ENCODE results near the gene ABR.

ABR gene

GRCh38 chr17:1006054-1006453 lies 173.7 kb downstream of the ABR start:
- Histone ChIP-seq H3K27me3 (ENCODE audit: insufficient read depth, poor library complexity, severe bottlenecking) (no peaks in the 10 kb centered on the region), H3K4me3 (replicated peaks; ENCODE audit: insufficient read depth, low read length) (no peak overlapping the region), H3K27ac (replicated peaks) (no peak overlapping the region)
- DNase-seq (ENCODE audit: low read depth in 1 of 2, low spot score in 1 of 2), result no peak
- TF ChIP-seq REST (IDR thresholded peaks at IDR 0.05; ENCODE audit: insufficient replicate concordance, low read depth) (no peak), SPI1 (IDR thresholded peaks at IDR 0.05; ENCODE audit: borderline replicate concordance, low read depth) (no peak), CTCF (IDR thresholded peaks at IDR 0.05; ENCODE audit: insufficient read depth, low read length) (no peak), POLR2AphosphoS5 (IDR thresholded peaks at IDR 0.05; ENCODE audit: low read depth) (no peak), GABPA (IDR thresholded peaks at IDR 0.05; ENCODE audit: low read depth) (no peak)

DNA sequence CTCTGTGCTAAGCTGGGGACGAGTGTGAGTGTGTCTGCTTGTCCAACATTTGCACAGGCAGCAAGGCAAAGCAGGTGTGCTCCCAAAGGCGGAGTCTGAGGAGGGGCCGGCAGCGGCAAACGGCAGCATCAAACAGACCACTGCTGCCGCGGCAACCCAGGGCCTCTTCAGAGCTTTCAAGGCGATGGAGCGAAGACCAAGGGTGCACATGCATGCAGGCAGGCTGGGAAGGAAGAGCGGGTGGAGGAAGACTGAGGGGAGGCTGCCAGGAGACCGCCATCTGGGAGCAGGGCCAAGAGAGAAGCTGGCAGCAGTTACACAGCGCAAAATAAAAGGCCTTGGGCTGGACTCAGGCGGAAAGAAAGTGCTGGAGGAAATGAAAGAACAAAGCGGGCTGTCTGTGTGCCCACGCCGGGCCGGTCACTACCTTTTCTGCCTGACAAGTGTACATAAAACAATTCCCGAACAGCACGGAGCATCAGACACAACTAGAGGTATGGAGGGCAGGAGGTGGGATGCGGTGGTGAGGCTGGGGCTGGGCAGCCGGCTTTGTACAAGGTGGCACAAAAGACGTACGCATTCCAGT lies 174.3 kb downstream of the ABR start:
- no peak for TF ChIP-seq REST (IDR thresholded peaks at IDR 0.05; ENCODE audit: insufficient replicate concordance, low read depth)
- no peak for TF ChIP-seq CTCF (IDR thresholded peaks at IDR 0.05; ENCODE audit: insufficient read depth, low read length)
- TF ChIP-seq SPI1 (IDR thresholded peaks at IDR 0.05; ENCODE audit: borderline replicate concordance, low read depth), result no peak
- TF ChIP-seq GABPA (IDR thresholded peaks at IDR 0.05; ENCODE audit: low read depth), result no peak
- TF ChIP-seq POLR2AphosphoS5 (IDR thresholded peaks at IDR 0.05; ENCODE audit: low read depth), result no peak
- DNase-seq (ENCODE audit: low read depth in 1 of 2, low spot score in 1 of 2), result no peak
- Histone ChIP-seq H3K27me3 (ENCODE audit: insufficient read depth, poor library complexity, severe bottlenecking) (no peaks in the 10 kb centered on the region), H3K4me3 (replicated peaks; ENCODE audit: insufficient read depth, low read length) (no peak overlapping the region), H3K27ac (replicated peaks) (no peak overlapping the region)

DNA sequence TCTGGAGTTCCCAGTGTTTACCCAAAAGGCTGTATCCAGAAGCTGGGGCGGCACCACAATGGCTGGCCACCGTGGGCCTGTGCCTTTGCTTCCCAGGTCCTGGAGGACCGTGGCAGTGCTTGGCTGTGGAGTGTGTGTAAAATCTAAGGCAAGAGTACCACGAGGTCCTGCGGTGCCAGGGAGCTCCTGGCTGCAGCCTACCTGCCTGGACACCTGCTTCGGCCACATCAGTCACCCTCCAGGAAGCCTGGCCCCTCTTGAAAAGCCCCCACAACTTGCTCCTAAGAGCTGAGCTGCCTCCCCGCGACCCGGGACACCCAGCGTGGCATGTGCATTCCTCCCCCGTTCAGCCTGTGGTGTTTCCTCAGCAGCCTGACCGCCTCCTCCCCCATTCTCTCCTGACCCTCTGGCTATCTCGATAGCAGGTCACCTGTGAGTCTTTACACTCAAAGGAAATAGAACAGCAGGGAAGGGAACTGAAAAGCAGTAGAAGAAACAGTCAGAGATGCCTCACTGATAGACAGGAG lies 174.9 kb downstream of the ABR start:
- no peak for DNase-seq (ENCODE audit: low read depth in 1 of 2, low spot score in 1 of 2)
- no peak overlapping the region for H3K4me3 ChIP-seq (replicated peaks; ENCODE audit: insufficient read depth, low read length)
- no peaks in the 10 kb centered on the region for H3K27me3 ChIP-seq (ENCODE audit: insufficient read depth, poor library complexity, severe bottlenecking)
- H3K27ac ChIP-seq (replicated peaks), result no peak overlapping the region
- TF ChIP-seq GABPA (IDR thresholded peaks at IDR 0.05; ENCODE audit: low read depth) (no peak), REST (IDR thresholded peaks at IDR 0.05; ENCODE audit: insufficient replicate concordance, low read depth) (no peak), CTCF (IDR thresholded peaks at IDR 0.05; ENCODE audit: insufficient read depth, low read length) (no peak), SPI1 (IDR thresholded peaks at IDR 0.05; ENCODE audit: borderline replicate concordance, low read depth) (no peak), POLR2AphosphoS5 (IDR thresholded peaks at IDR 0.05; ENCODE audit: low read depth) (no peak)

All from HL-60 (cell line).